A673 (cell line): ENCODE data around the gene TXLNA. TPM values are rescaled to one million over a fixed set of nuclear protein-coding genes. Genes with fewer than 3 reads are reported as not detected.
A peak's percentile ranks its signal among the peaks of the same experiment; 100 is the strongest.
"Not testable (repeated sequence)": the region's sequence is repeated elsewhere in the genome, so short reads cannot be mapped to it uniquely, and the experiment has no call there.

ENCODE experiments used
- BruUV-seq: library from RNA; stranded (reverse); fragments of 400-500 nt; replicated peaks from 2 replicates; lab custom pipeline; 2021; lab: Mats Ljungman, UMichigan
- CTCF ChIA-PET: fragments of 300-600 bp; sonication (Branson Sonifier 250); formaldehyde crosslinking; loops from one replicate; lab custom pipeline; 2022; ENCODE audit warnings: antibody characterized with exemption; lab: Charles Lee
- POLR2A ChIA-PET: fragments of 300-600 bp; sonication (Branson Sonifier 250); formaldehyde crosslinking; loops from one replicate; lab custom pipeline; 2022; ENCODE audit warnings: antibody characterized with exemption; ENCODE audit not compliant: low non-redundant PET; lab: Charles Lee
- DNase-seq: peaks from one replicate; pipeline ENCODE4 v3.0.0-alpha.2; 2015; ENCODE audit warnings: low spot score
- H3K27ac ChIP-seq: fragments of 200-600 bp; sonication (generic); 2 replicates; pipeline ENCODE4 v1.5.1; 2016; ENCODE audit warnings: mixed run types, low read depth, mild to moderate bottlenecking, mixed read lengths, antibody characterized with exemption, low read length; ENCODE audit not compliant: poor library complexity, severe bottlenecking
- H3K27me3 ChIP-seq: fragments of 200-600 bp; sonication (generic); replicated peaks from 2 replicates; pipeline ENCODE4 v1.6.1; 2017; ENCODE audit warnings: mixed run types, low read depth, mild to moderate bottlenecking, mixed read lengths, antibody characterized with exemption, low read length; ENCODE audit not compliant: insufficient read depth, poor library complexity
- H3K36me3 ChIP-seq: fragments of 200-600 bp; sonication (generic); 2 replicates; pipeline ENCODE4 v1.6.1; 2016; ENCODE audit warnings: mixed run types, mild to moderate bottlenecking, mixed read lengths, antibody characterized with exemption, low read length; ENCODE audit not compliant: insufficient read depth, poor library complexity, severe bottlenecking
- H3K4me1 ChIP-seq: fragments of 200-600 bp; sonication (generic); 2 replicates; pipeline ENCODE4 v1.6.1; 2017; ENCODE audit warnings: mixed run types, mild to moderate bottlenecking, mixed read lengths, antibody characterized with exemption, low read length; ENCODE audit not compliant: insufficient read depth, poor library complexity, severe bottlenecking
- H3K4me3 ChIP-seq: fragments of 200-600 bp; sonication (generic); 2 replicates; pipeline ENCODE4 v1.5.1; 2016; ENCODE audit warnings: low read depth, mixed run types, mild to moderate bottlenecking, mixed read lengths, low read length; ENCODE audit not compliant: poor library complexity, severe bottlenecking
- H3K9me3 ChIP-seq: fragments of 200-600 bp; sonication (generic); 2 replicates; pipeline ENCODE4 v1.6.1; 2016; ENCODE audit warnings: mixed run types, low read depth, mild to moderate bottlenecking, mixed read lengths, antibody characterized with exemption, low read length; ENCODE audit not compliant: poor library complexity, severe bottlenecking
- EZH2 ChIP-seq: fragments of 200-600 bp; sonication (generic); IDR thresholded peaks from 2 replicates; pipeline ENCODE4 v1.6.1; 2017; ENCODE audit warnings: borderline replicate concordance, low read depth, mild to moderate bottlenecking, mixed read lengths, antibody characterized with exemption, low read length; ENCODE audit not compliant: poor library complexity, severe bottlenecking
- intact Hi-C: fragments of 100-400 bp; cut with micrococcal nuclease; formaldehyde crosslinking; loops from one replicate; pipeline ENCODE4 v1.10.0; 2022; ENCODE audit not compliant: unreplicated experiment
- total RNA-seq: library from RNA; stranded (reverse); gene quantifications from 2 replicates; pipeline ENCODE4 v1.2.3, GENCODE V29; 2021
- TF ChIP-seq, protein P1 (sequence below): fragments of 300-800, 200-600 bp; sonication (generic); conservative IDR thresholded peaks from 2 replicates; pipeline ENCODE4 v1.5.1; 2017; ENCODE audit warnings: low read depth, mild to moderate bottlenecking, antibody characterized with exemption, low read length, moderate library complexity, mixed read lengths

Gene TXLNA
- total RNA-seq, 1 experiment from 2014 or later, result 62.7 TPM

DNA sequence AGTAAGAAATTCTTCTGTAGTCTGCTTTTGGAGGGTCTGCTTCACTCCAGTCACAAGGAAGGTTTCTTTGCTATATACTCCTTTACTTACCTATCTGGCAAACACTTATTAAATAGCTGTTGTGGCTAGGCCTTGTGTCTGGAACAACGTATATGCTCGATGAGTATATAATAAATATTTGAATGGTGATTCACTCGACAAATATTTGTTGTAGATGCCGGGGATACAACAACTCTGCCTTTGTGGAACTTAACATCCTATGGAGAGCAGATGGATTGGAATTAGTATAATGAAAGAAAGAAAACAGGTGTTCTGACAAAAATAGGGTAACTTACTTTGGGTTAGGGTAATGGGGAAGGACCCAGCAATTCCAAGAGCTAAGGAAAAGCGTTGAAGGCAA is 40.5 kb upstream of the TXLNA start:
- ChIA-PET POLR2A (no interaction called here), CTCF (interaction anchor here (0.5 kb wide), 1 partner anchor 18 kb away, joined by 3 read pairs; no protein-coding TSS in a partner anchor)
- intact Hi-C loops, result no loop called here
- Histone ChIP-seq H3K4me3 (no peak overlapping the region), H3K9me3 (no peaks in the 10 kb centered on the region), H3K27ac (no peak overlapping the region), H3K4me1 (no peaks in the 10 kb centered on the region), H3K36me3 (no peaks in the 10 kb centered on the region), H3K27me3 (no peaks in the 10 kb centered on the region)
- TF ChIP-seq, protein P1, sequence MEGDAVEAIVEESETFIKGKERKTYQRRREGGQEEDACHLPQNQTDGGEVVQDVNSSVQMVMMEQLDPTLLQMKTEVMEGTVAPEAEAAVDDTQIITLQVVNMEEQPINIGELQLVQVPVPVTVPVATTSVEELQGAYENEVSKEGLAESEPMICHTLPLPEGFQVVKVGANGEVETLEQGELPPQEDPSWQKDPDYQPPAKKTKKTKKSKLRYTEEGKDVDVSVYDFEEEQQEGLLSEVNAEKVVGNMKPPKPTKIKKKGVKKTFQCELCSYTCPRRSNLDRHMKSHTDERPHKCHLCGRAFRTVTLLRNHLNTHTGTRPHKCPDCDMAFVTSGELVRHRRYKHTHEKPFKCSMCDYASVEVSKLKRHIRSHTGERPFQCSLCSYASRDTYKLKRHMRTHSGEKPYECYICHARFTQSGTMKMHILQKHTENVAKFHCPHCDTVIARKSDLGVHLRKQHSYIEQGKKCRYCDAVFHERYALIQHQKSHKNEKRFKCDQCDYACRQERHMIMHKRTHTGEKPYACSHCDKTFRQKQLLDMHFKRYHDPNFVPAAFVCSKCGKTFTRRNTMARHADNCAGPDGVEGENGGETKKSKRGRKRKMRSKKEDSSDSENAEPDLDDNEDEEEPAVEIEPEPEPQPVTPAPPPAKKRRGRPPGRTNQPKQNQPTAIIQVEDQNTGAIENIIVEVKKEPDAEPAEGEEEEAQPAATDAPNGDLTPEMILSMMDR, result no peak
- TF ChIP-seq EZH2, result no peak
- BruUV-seq, result no TSS peak
- no peak for DNase-seq

DNA sequence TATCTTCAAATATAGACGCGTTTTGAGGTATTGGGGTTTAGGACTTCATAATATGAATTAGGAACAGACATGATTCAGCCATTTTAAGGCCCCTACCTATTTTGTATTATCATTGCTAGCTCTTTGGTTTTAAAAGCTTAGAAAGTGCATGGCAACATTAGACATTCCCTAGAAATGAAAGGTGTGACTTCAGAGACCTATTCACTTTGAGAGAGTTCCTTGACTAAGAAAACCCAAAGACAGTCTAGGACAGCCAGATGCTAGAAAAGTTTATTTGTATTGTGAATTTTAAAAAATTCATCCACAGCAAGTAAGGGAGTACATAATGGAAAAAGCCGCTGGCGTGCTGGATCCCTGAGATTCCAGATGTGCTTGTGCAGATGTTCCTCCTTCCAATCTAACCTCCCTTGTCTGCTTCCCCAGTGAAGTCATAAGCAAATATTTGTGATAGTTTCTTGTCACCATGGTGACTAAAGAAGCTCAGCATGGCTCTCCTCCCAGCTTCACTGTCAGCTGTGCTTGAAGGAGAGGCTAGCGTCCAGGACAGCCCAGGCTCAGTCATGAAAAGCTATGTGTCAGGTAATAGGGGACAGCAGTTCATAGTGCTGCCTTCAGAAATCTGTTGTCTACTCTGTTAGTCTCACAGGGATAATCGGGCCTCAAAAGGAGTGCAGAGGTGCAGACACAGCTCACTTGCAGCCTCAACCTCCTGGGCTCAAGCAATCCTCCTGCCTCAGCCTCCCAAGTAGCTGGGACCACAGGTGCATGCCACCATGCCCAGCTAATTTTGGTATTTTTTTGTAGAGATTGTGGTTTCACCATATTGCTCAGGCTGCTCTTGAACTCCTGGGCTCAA is 36.8 kb upstream of the TXLNA start:
- no peaks in the 10 kb centered on the region for H3K36me3 ChIP-seq
- ChIA-PET POLR2A (no interaction called here), CTCF (no interaction called here)
- no peaks in the 10 kb centered on the region for H3K4me1 ChIP-seq
- no peak overlapping the region for H3K4me3 ChIP-seq
- no TSS peak for BruUV-seq
- intact Hi-C loops, result no loop called here
- H3K27me3 ChIP-seq, result no peaks in the 10 kb centered on the region
- TF ChIP-seq, protein P1, result no peak
- no peak for TF ChIP-seq EZH2
- DNase-seq, result peak; percentile 47
- peaks cover 1% of the 10 kb centered on the region for H3K9me3 ChIP-seq
- no peak overlapping the region for H3K27ac ChIP-seq

DNA sequence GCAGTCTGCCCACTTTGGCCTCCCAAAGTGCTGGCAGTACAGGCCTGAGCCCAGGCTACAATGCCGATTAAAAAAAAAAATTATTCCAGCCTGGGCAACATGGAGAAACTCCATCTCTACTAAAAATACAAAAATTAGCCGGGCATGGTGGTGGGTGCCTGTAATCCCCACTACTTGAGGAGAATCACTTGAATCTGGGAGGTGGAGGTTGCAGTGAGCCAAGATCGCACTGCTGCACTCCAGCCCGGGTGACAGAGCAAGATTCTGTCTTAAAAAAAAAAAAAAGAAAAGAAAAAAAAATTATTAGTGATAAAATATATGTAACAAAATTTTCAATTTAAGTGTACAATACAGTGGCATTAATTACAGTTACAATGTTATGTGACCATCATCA is 36.2 kb upstream of the TXLNA start:
- H3K9me3 ChIP-seq, H3K36me3 ChIP-seq, H3K27me3 ChIP-seq, H3K4me3 ChIP-seq, H3K4me1 ChIP-seq, DNase-seq, BruUV-seq, CTCF ChIA-PET, intact Hi-C loops, POLR2A ChIA-PET, H3K27ac ChIP-seq: not testable (repeated sequence)
